SIG-M5 (cell line): ENCODE measurements around the gene RAD51B.
"Not testable (repeated sequence)": the region's sequence is repeated elsewhere in the genome, so short reads cannot be mapped to it uniquely, and the experiment has no call there.

Experiments used
- DNase-seq: peaks from one replicate; lab custom pipeline; 2025; lab: John Stamatoyannopoulos, UW

RAD51B gene

GRCh38 chr14:68749487-68750475, 930.2 kb downstream of the RAD51B start:
- no peak for DNase-seq

DNA sequence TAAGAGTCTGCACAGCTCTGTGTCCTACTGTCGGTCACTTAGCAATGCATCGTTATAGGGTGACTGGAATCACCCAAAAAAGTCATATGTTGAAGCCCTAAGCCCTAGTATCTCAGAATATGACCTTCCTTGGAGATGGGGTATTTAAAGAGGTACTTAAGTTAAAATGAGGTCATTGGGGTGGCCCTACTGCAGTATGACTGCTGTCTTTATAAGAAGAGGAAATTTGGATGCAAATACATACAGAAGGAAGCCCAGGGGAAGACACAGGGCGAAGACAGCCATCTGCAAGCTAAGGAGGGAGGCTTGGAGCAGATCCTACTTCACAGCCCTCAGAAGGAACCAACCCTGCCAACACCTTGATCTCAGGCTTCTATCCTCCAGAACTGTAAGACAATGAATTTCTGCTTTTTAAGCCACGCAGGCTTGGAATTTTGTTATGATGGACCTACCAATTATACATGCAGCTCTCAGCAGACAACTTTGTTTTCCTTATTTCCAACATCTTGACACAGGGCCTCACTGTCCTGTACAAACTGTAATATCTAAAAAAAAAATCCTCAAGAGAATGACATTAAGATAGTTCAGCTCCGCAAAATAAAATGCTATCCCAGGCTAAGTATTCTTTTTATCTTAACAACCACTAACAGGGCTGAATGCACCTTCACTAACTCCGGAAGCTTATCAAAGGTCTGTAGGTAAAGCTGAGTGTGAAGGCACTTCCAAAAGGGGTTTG, 932.9 kb downstream of the RAD51B start:
- no peak for DNase-seq

GRCh38 chr14:68753690-68754089, 934.1 kb downstream of the RAD51B start:
- no peak for DNase-seq

- DNase-seq: no peak
Measured at GRCh38 chr14:68755016-68755353, 935.4 kb downstream of the RAD51B start.

GRCh38 chr14:68756000-68756481, 936.5 kb downstream of the RAD51B start:
- no peak for DNase-seq

DNA sequence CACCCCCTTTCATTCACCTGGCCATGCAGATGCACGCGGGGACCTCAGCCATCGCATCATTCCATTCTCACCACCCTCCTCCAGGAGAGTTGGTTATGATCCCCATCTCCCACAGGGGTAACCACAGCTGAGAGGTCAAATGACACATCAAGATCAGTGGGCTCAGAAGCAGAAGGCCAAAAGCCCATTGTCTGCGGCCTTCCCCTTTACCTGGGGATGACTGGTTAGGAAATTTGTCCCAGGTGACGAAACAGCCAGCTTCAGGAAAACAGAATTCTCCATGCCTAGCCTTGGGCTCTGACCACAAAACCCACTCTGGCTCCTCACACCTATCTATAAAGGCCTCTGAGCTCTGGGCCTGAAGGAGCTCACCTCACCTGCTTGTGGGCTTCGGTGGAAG, 937.2 kb downstream of the RAD51B start:
- DNase-seq: no peak

DNA sequence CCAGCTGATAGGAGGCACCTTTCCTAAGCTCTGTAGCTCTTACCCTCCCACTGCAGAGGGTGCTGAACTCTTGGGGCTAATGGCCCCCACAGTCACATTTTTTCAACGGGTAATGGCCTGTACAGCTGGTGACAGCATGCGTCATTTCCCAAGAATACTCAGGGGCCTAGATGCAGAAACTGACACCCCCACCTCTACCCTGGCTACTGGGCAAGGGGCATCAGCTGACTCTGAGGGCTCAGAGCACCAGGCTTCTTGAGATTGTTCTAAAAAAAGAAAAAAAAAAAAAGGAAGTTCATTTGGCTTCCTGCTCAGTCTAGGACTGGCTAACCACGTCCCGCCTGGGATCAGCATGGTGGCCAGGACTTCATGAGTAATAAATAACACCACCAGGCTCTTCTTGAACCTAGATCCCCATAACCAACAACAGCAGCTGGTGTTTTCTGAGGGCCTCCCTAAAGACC, 938.1 kb downstream of the RAD51B start:
- DNase-seq: no peak

DNA sequence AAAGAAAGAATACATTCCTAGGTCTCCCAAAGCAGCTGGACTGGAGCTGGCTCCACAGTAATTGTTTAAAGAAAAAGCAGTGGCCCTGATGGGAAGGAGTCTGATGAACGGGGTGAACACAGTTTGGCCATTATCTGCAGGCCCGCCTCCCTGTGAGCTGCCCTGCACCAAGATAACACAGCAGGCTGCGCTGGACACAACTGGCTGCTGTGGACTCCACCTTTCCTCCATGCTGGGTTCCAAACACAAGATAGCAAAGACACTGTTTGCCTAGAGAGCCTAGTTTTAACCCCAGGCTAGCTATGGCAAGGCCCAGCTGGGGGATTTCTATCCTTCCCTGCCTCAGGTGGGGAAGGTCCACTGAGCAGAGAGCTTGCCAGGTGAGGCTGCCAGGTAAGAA, 938.7 kb downstream of the RAD51B start:
- no peak for DNase-seq

DNA sequence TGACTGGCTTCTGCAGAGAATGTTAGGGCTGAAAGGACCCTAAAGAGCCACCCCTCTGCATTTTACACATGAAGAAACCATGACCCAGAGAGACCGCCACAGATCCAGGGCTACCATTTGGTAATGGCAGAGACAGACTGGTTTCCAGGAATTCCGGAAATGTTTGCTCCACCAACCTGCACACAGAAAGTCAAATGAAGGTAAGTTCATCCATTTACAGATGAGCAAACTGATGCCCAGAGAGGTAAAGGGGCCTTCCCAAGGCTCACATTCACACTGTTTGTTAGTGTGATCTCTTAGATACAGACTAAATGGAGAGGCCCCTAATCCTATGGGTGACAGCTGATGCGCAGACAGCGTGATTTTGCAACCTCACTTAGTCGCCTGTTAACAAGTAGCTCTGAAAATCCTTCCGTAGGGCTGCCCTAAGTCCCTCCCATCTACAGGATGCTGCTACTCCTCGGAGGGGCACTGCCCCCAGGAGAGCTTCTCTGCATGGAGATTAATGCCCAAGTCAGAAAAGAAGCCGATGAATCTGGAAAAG, 939.5 kb downstream of the RAD51B start:
- no peak for DNase-seq

- DNase-seq: no peak
Measured at GRCh38 chr14:68759937-68760336, 940.4 kb downstream of the RAD51B start.

DNA sequence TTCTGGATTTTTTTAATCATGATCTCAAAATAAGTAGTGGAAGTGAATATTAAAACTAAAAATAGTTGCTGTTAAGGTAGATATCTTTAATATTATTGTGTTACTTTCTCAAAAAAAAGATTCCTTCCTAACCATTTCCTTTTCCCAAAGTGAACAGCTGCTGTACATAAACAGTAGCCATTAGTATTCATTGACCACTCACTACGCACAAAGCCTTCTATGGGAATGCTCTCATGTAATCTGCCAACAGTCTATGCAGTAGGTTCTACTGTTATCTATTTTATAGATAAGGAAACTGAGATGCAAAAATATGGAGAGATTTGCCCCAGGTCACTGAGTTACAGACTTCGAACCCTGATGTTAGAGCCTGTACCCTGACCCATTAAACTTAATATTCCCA, 941.2 kb downstream of the RAD51B start:
- DNase-seq: no peak

GRCh38 chr14:68761391-68761790, 941.8 kb downstream of the RAD51B start:
- no peak for DNase-seq

DNA sequence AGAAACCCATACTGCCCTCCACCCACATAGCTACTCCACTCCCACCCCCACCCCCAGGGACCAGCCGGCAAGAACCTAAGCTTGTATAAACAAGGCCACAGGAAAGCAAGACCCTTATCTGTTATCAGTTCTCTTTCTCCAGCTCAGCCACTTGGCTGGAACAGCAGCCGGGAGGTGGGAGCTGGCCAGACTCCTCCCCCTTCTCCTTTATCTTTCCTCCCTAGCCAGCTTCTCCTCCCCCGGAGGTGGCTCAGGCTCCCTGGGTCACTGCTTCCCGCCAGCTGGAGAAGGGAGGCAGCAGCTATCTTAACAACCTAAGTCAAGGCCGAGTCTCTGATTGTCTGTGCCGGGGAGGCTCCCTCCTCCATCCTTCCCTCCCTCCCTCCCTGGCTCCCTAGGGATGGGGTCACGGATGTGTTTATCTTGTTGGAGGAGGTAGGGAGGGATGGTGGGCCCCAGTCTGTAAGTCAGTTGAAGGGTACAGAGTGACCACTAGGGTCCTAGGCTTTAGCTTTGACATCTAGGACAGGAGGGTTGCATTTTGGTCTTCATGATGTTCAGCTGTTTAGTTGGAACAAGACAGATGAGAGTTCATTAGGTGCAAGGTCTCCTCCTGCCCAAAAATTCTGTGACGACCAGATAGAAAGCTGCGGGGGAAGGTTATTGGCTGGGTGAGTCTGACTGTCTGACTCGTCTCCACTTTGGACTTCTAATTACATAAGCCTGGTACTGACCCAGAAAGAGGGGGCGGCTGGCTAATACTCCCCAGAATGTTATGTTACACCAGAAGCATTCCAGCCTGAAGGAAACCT, 943.6 kb downstream of the RAD51B start:
- no peak for DNase-seq

DNA sequence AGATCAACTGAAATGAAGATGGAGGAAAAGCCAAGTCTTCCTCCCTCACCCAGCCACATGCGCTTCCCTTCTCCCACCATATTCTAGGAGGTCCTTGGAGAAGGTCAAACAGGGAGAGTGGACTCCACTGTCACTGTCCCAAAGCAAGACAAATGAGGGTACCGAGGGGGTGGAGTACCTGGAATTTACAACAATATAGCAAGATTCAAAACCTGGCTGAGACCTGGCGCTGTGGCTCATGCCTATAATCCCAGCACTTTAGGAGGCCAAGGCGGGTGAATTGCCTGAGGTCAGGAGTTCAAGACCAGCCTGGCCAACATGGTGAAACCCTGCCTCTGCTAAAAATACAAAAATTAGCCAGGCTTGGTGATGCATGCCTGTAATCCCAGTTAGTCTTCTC, 944.3 kb downstream of the RAD51B start:
- not testable (repeated sequence) for DNase-seq

GRCh38 chr14:68766299-68767247, 947.0 kb downstream of the RAD51B start:
- DNase-seq: no peak

- DNase-seq: no peak
Measured at GRCh38 chr14:68767248-68767645, 947.7 kb downstream of the RAD51B start.

- DNase-seq: no peak
Measured at GRCh38 chr14:68768316-68768715, 948.7 kb downstream of the RAD51B start.

- DNase-seq: no peak
Measured at GRCh38 chr14:68770051-68770450, 950.5 kb downstream of the RAD51B start.

- DNase-seq: no peak
Measured at GRCh38 chr14:68770553-68771286, 951.1 kb downstream of the RAD51B start.

- DNase-seq: no peak
Measured at GRCh38 chr14:68771631-68772030, 952.1 kb downstream of the RAD51B start.
